Activated CD8-positive, alpha-beta memory T cell treated with anti-CD3 and anti-CD28 coated beads, Interleukin-2, amount 10 ng/mL, durations not matched to agents 7 days and 5 days (primary cell): ENCODE results near the gene DNAJB6. TPM values are rescaled to one million over a fixed set of nuclear protein-coding genes. Genes with fewer than 3 reads are reported as not detected.

Experiments
- ATAC-seq: fragments of 150-1000 bp; cut with Tn5 transposase; one replicate; pipeline ENCODE4 v1.10.0; 2021; ENCODE audit warnings: moderate library complexity
- CTCF ChIA-PET: fragments of 350-600 bp; sonication (Branson Sonifier 250); formaldehyde crosslinking; loops from one replicate; lab custom pipeline; 2021; ENCODE audit warnings: antibody characterized with exemption; lab: Charles Lee
- DNase-seq: peaks from one replicate; pipeline ENCODE4 v3.0.0-alpha.2; 2020
- H3K27ac Mint-ChIP-seq: one replicate; pipeline ENCODE4 v1.8.0; 2021; ENCODE audit warnings: mild to moderate bottlenecking, mixed read lengths
- H3K27me3 Mint-ChIP-seq: one replicate; pipeline ENCODE4 v1.8.0; 2021; ENCODE audit warnings: mixed read lengths
- H3K36me3 Mint-ChIP-seq: one replicate; pipeline ENCODE4 v1.8.0; 2021; ENCODE audit warnings: mild to moderate bottlenecking, mixed read lengths
- H3K4me1 Mint-ChIP-seq: one replicate; pipeline ENCODE4 v1.8.0; 2021; ENCODE audit warnings: mixed read lengths
- H3K4me3 Mint-ChIP-seq: one replicate; pipeline ENCODE4 v1.8.0; 2021; ENCODE audit warnings: mild to moderate bottlenecking, moderate library complexity, mixed read lengths
- H3K9me3 Mint-ChIP-seq: one replicate; pipeline ENCODE4 v1.8.0; 2022; ENCODE audit warnings: low read depth, mixed read lengths
- total RNA-seq, 2 experiments: library from RNA; stranded (reverse); gene quantifications; one replicate each; pipeline ENCODE4 v1.2.3, GENCODE V29; 2021

DNAJB6 gene
- total RNA-seq, 2 experiments from 2014 or later, result 82.0 to 85.6 TPM

DNA sequence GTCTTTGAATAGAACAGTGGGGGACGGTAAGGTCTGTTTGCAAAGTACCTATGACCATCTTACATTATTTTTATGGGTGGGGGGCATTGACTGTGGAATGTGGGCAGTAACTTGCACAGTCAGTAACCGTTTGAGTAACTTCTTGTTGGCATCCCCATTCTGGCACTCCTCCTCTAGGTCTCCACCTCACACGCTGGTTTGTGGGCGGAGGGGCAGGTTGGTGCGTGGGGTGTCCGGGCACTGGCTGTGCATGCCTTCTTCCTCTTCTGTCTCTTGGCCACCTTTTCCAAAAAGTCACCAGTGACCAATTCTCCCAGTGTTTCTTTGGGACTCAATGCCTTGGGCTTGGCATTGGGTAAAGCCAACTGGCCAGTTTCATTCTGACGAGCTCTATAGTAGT is 43.6 kb downstream of the DNAJB6 start:
- Mint-ChIP-seq H3K9me3 (no peaks in the 10 kb centered on the region), H3K4me1 (peaks cover 29% of the 10 kb centered on the region), H3K36me3 (peaks cover 54% of the 10 kb centered on the region), H3K27ac (no peak overlapping the region), H3K4me3 (no peak overlapping the region), H3K27me3 (no peaks in the 10 kb centered on the region)
- DNase-seq, result no peak
- ATAC-seq, result no peak
- CTCF ChIA-PET, result interaction anchor here (1.2 kb wide), 1 partner anchor 26 kb away, joined by 3 read pairs; no protein-coding TSS in a partner anchor

- no peaks in the 10 kb centered on the region for H3K27me3 Mint-ChIP-seq
- CTCF ChIA-PET, result no interaction called here
- peaks cover 28% of the 10 kb centered on the region for H3K4me1 Mint-ChIP-seq
- no peak overlapping the region for H3K27ac Mint-ChIP-seq
- DNase-seq, result no peak
- H3K36me3 Mint-ChIP-seq, result peaks cover 43% of the 10 kb centered on the region
- H3K4me3 Mint-ChIP-seq, result no peak overlapping the region
- ATAC-seq, result no peak
- H3K9me3 Mint-ChIP-seq, result no peaks in the 10 kb centered on the region
Measured at GRCh38 chr7:157383868-157384267, 47.1 kb downstream of the DNAJB6 start.

DNA sequence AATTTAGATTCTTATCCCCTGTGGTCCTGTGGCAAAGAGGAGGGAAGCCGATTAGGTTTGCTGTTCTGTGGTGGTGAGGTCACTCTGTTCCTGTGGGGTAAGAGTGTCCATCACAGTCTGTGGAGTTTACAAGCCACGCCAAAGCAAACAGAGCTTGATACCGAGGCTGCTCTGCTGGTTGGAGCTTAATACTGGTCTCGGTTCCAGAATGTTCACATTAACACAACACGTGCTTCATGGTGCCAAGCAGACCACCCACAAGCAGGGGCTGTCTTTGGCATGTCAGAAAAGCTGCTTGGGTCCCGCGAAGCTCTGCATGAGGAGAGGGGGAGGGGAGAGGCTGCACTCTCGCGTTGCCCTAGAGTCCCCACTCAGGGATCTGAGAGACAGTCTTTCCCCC is 47.5 kb downstream of the DNAJB6 start:
- no peak for DNase-seq
- no peak for ATAC-seq
- peaks cover 29% of the 10 kb centered on the region for H3K4me1 Mint-ChIP-seq
- H3K9me3 Mint-ChIP-seq, result no peaks in the 10 kb centered on the region
- H3K4me3 Mint-ChIP-seq, result no peak overlapping the region
- H3K27me3 Mint-ChIP-seq, result no peaks in the 10 kb centered on the region
- CTCF ChIA-PET, result no interaction called here
- H3K27ac Mint-ChIP-seq, result no peak overlapping the region
- H3K36me3 Mint-ChIP-seq, result peaks cover 43% of the 10 kb centered on the region

GRCh38 chr7:157386979-157387800 is 50.4 kb downstream of the DNAJB6 start:
- DNase-seq (peak; percentile 93), ATAC-seq (peak; percentile 84)
- H3K27me3 Mint-ChIP-seq, result no peaks in the 10 kb centered on the region
- no peak overlapping the region for H3K4me3 Mint-ChIP-seq
- peak overlapping the region; percentile 38 for H3K27ac Mint-ChIP-seq
- CTCF ChIA-PET, result interaction anchor here (0.6 to 4.0 kb wide), 9 partner anchors 8 to 226 kb away, joined by 3 to 26 read pairs (median 4); no protein-coding TSS in a partner anchor
- peaks cover 48% of the 10 kb centered on the region for H3K36me3 Mint-ChIP-seq
- no peaks in the 10 kb centered on the region for H3K9me3 Mint-ChIP-seq
- peaks cover 51% of the 10 kb centered on the region for H3K4me1 Mint-ChIP-seq

GRCh38 chr7:157388301-157388700 is 51.5 kb downstream of the DNAJB6 start:
- CTCF ChIA-PET, result interaction anchor here (0.6 to 4.0 kb wide), 8 partner anchors 9 to 440 kb away, joined by 3 to 26 read pairs (median 4); no protein-coding TSS in a partner anchor
- ATAC-seq (no peak), DNase-seq (no peak)
- no peak overlapping the region for H3K4me3 Mint-ChIP-seq
- H3K27me3 Mint-ChIP-seq, result no peaks in the 10 kb centered on the region
- no peak overlapping the region for H3K27ac Mint-ChIP-seq
- H3K36me3 Mint-ChIP-seq, result peaks cover 42% of the 10 kb centered on the region
- H3K4me1 Mint-ChIP-seq, result peaks cover 54% of the 10 kb centered on the region
- no peaks in the 10 kb centered on the region for H3K9me3 Mint-ChIP-seq

DNA sequence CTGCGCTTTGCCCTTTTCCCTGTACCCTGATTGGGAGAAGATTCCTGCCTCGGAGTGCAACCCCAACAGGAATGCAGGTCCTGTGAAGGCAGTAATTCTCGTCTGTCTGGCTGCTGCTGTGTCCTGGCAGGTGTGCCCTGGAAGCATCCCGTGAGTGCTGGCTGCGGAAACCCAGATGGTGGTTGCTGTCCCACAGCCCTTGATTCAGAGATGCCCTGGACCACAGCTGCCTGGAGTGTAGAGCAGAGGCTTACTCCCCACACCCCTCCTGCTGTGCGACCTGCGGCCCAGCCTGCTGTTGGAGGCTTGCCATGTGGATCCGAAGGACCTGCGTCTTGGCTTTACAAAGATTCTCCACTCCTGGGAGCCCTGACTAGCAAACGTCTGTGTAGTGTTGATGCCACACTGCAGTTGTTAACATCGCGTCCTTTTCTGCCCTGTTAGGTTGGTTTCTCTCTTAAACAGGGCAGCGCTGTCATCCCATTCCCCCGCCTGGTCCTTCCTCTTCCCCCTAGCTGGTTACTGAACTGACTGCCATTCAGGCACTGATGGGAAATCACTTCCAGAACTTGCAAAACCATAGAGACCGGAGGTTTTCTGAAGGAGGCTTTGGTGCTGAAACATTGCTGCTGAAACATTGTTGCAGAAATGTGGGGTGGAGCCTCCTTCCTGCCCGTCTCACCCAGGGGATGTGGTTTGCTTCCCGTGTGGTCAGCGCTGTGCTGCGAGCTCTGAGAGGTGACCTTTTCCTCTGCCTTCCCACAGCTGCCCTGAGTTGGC is 53.3 kb downstream of the DNAJB6 start:
- H3K9me3 Mint-ChIP-seq, result no peaks in the 10 kb centered on the region
- peak overlapping the region; percentile 85 for H3K27ac Mint-ChIP-seq
- H3K4me1 Mint-ChIP-seq, result peaks cover 54% of the 10 kb centered on the region
- DNase-seq (peak; percentile 86), ATAC-seq (peak; percentile 79)
- H3K36me3 Mint-ChIP-seq, result peaks cover 33% of the 10 kb centered on the region
- CTCF ChIA-PET, result interaction anchor here (0.8 to 4.0 kb wide), 3 partner anchors 14 to 45 kb away, joined by 3 to 26 read pairs (median 3); no protein-coding TSS in a partner anchor
- H3K27me3 Mint-ChIP-seq, result no peaks in the 10 kb centered on the region
- H3K4me3 Mint-ChIP-seq, result peak overlapping the region; percentile 45

DNA sequence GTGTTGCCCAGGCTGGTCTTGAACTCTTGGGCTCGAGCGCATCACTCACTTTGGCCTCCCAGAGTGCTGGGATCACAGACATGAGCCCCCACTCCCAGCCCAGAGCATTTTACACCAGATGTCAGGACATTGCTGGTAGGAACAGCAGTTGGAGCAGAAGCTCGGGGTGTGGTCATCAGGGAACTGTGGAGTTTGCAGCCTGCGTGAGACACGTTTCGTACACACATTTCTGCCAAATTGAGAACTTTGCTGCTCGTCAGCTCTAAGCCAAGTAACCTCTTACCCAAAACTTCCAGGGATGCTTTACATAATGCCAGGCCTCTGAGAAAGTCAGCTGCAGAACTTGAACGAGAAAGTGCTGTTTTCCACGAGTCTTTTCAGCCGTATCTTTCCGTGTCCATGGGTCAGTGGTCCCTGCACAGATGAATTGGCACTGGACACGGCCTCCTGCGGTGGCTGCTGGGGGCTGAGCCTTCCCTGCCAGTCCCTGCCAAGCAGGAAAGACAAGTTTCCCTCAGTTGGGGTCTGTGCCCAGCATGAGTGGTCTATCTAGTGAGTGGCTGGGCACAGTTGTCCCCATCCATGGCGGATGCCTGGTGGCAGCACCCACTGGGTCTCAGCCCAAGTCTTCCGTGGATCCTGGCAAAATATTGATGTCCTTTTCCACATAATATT is 54.4 kb downstream of the DNAJB6 start:
- Mint-ChIP-seq H3K27ac (peak overlapping the region; percentile 85), H3K4me3 (no peak overlapping the region), H3K36me3 (peaks cover 30% of the 10 kb centered on the region), H3K4me1 (peaks cover 53% of the 10 kb centered on the region), H3K27me3 (no peaks in the 10 kb centered on the region), H3K9me3 (no peaks in the 10 kb centered on the region)
- ATAC-seq (no peak), DNase-seq (no peak)
- CTCF ChIA-PET, result interaction anchor here (0.8 to 1.0 kb wide), 2 partner anchors 15 to 46 kb away, joined by 3 read pairs; no protein-coding TSS in a partner anchor

DNA sequence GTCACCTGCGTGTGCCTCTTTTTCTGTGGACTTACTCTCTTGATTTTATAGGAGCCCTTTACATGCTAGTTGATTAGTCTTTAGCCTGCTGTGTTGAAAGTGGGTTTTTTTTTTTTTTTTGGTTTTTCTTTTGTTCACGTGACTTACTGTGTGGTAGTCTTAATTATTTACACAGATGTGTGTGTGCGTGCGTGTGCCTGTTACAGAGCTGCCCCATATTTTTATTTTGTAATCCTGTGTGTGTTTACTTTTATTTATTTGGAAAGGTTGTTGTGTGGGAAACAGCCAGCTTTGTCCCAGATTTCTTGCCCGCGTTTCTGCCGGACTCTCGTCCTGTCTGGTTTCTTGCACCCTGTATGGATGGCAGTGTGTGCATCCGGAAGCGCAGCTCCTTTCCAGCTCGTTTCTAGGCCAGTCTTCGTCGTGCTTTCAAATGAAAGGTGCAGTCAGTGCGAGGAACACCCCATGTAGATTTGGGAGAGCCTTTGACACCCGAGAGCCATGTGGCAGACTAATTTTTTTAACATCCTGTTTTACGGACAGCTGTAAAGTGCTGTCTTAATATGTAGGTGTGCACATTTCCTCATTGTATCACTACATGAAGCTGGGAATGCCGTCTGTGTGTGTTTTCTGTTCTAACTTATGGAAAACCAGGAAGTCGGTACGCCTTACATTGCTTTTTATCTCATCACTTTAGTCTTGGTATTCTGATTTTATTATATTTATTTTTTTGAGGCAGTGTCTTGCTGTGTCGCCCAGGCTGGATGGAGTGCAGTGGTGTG is 55.6 kb downstream of the DNAJB6 start:
- Mint-ChIP-seq H3K9me3 (no peaks in the 10 kb centered on the region), H3K27me3 (no peaks in the 10 kb centered on the region), H3K4me3 (no peak overlapping the region), H3K27ac (peak overlapping the region; percentile 30), H3K36me3 (peaks cover 25% of the 10 kb centered on the region), H3K4me1 (peaks cover 42% of the 10 kb centered on the region)
- no peak for ATAC-seq
- no peak for DNase-seq
- CTCF ChIA-PET, result interaction anchor here (0.9 kb wide), 1 partner anchor 14 kb away, joined by 3 read pairs; no protein-coding TSS in a partner anchor

DNA sequence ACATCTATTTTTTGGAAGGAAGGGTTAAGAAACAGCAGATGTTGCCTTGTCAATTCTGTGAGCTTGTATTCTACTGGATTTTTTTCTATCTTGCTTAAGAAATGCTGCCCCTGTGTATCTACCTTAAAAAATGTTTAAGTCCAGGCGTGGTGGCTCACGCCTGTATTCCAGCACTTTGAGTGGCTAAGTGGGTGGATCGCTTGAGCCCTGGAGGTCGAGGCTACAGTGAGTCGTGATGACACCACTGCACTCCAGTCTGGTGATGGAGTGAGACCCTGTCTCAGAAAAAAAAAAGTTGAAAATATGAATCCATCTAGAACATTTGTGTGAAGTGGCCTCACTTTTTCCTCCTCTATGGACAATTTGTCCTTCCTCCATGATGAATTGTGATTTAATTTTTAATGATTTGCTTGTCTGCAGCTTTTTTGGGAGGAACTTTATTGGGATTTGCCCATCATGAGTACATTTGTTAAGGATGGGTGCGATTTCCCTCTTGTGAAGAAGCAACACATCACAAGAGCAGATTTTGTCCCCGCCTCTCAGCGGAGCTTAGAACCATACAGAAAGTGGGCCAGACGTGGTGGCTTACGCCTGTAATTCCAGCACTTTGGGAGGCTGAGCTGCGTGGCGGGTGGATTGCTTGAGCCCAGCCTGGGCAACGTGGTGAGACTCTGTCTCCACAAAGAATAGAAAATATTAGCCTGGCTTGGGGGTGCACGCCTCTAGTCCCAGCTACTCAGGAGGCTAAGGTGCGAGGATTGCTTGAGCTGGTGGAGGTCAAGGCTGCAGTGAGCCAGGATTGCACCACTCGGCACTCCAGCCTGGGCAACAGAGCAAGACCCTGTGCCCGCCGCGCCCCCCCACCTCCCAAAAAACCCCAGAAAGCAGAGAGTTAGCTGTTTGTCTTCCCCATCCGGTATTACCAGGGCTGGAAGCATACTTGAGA is 57.7 kb downstream of the DNAJB6 start:
- Mint-ChIP-seq H3K9me3 (no peaks in the 10 kb centered on the region), H3K4me3 (no peak overlapping the region), H3K36me3 (peaks cover 25% of the 10 kb centered on the region), H3K27ac (no peak overlapping the region), H3K27me3 (no peaks in the 10 kb centered on the region), H3K4me1 (peaks cover 37% of the 10 kb centered on the region)
- ATAC-seq (no peak), DNase-seq (no peak)
- CTCF ChIA-PET, result interaction anchor here (1.0 kb wide), 1 partner anchor 8 kb away, joined by 3 read pairs; no protein-coding TSS in a partner anchor

GRCh38 chr7:157395206-157395605 is 58.4 kb downstream of the DNAJB6 start:
- Mint-ChIP-seq H3K27ac (peak overlapping the region; percentile 37), H3K27me3 (no peaks in the 10 kb centered on the region), H3K9me3 (no peaks in the 10 kb centered on the region), H3K4me3 (no peak overlapping the region), H3K36me3 (peaks cover 22% of the 10 kb centered on the region), H3K4me1 (peaks cover 30% of the 10 kb centered on the region)
- CTCF ChIA-PET, result interaction anchor here (1.0 kb wide), 1 partner anchor 8 kb away, joined by 3 read pairs; no protein-coding TSS in a partner anchor
- DNase-seq (no peak), ATAC-seq (no peak)

DNA sequence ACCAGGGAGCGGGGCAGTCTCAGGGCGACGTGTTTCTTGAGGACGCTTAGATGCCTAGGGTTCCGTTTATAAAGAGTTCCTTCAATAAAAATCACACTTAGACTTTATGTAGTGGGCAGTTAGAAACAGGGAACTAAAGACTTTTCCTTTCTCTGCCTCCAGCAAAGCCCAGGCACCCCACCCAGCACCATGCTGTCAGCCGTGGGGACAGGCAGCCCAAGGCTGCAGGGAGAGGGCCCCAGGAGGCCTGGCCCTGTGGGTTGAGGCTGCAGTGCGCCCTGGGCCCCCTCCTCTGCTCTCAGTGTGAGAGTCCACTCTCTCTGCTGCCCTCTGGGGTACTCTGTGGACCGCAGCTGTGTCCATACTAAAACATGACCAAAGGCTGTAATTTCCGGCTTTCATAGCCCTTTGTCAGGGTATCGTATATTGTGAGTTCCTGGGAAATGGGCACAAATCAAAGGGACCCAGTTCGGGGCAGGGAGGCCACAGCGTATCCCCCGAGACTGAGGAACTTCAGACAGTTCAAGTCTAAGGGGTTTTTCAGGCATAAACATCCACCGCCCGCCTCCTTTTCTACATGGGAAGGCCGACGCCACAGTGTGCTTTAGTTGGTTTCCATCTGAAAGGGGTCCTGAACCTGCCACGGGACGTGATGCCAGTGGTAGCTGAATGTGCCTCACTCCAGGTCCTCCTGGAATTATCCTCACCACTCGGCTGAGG is 59.7 kb downstream of the DNAJB6 start:
- no peak overlapping the region for H3K27ac Mint-ChIP-seq
- CTCF ChIA-PET, result no interaction called here
- ATAC-seq, result no peak

More for the DNA sequence above, 59.7 kb downstream of the DNAJB6 start:
- H3K9me3 Mint-ChIP-seq, result no peaks in the 10 kb centered on the region
- H3K4me1 Mint-ChIP-seq, result peaks cover 19% of the 10 kb centered on the region
- H3K36me3 Mint-ChIP-seq, result peaks cover 29% of the 10 kb centered on the region
- DNase-seq, result no peak
- H3K27me3 Mint-ChIP-seq, result no peaks in the 10 kb centered on the region
- H3K4me3 Mint-ChIP-seq, result no peak overlapping the region
